HepG2 (cell line): ENCODE data around the gene CASTOR1. TPM values are rescaled to one million over a fixed set of nuclear protein-coding genes. Genes with fewer than 3 reads are reported as not detected.

Source experiments
- ATAC-seq: fragments of 200-7000 bp; cut with Tn5 transposase; 3 replicates; pipeline ENCODE4 v1.9.1; 2020; ENCODE audit warnings: mild to moderate bottlenecking, moderate library complexity
- BruUV-seq: library from RNA; stranded (reverse); fragments of 400-500 nt; replicated peaks from 2 replicates; lab custom pipeline; 2021; lab: Mats Ljungman, UMichigan
- CTCF ChIA-PET: fragments of 300-600 bp; formaldehyde crosslinking; extraction: SDS; loops from one replicate; lab custom pipeline; 2021; ENCODE audit warnings: low total read pairs, inconsistent platforms, low intra/inter-chr PET ratio; lab: Yijun Ruan, JAX
- POLR2A ChIA-PET: fragments of 350-600 bp; sonication (Branson Sonifier 250); formaldehyde crosslinking; loops from one replicate; lab custom pipeline; 2020; ENCODE audit warnings: antibody characterized with exemption, inconsistent platforms; lab: Yijun Ruan, JAX
- DNase-seq: peaks from one replicate; pipeline ENCODE4 v3.0.0-alpha.2; 2015; ENCODE audit warnings: low spot score
- FAIRE-seq: peaks from 3 replicates; lab custom pipeline; 2011; peaks lifted over from hg19 to GRCh38; lab: Jason Lieb, UNC
- H2AFZ ChIP-seq: one replicate; pipeline ENCODE4 v1.6.1; 2011; ENCODE audit warnings: low read length, inconsistent platforms
- H3K27ac ChIP-seq: fragments of 300-600 bp; 3 replicates; pipeline ENCODE4 v1.8.0; 2011; ENCODE audit warnings: mixed run types, mild to moderate bottlenecking, mixed read lengths, low read length, inconsistent platforms; ENCODE audit not compliant: insufficient read depth; ENCODE audit errors: extremely low read length
- H3K27me3 ChIP-seq, 2 experiments: fragments of 200-600 bp in 1 of 2; 2 replicates in 1 of 2; 3 replicates in 1 of 2; pipeline versions ENCODE4 v1.6.0 to v1.8.0; 2011; ENCODE audit warnings: low read length in 2 of 2, mild to moderate bottlenecking in 2 of 2, moderate library complexity in 2 of 2, inconsistent platforms in 1 of 2; ENCODE audit not compliant: insufficient read depth in 2 of 2, control insufficient read depth in 1 of 2
- H3K36me3 ChIP-seq, 2 experiments: fragments of 200-600 bp in 1 of 2; replicated peaks in 1 of 2; 2 replicates in 1 of 2; 3 replicates in 1 of 2; pipeline versions ENCODE4 v1.5.1 to v1.8.0; 2011; ENCODE audit warnings: low read length in 2 of 2, inconsistent platforms in 1 of 2; ENCODE audit not compliant: insufficient read depth in 2 of 2, control insufficient read depth in 1 of 2
- H3K4me1 ChIP-seq: 2 replicates; pipeline ENCODE4 v1.5.1; 2012; ENCODE audit warnings: low read length, inconsistent platforms; ENCODE audit not compliant: insufficient read depth
- H3K4me2 ChIP-seq: 2 replicates; pipeline ENCODE4 v1.6.0; 2011; ENCODE audit warnings: low read depth, low read length, inconsistent platforms
- H3K4me3 ChIP-seq, 3 experiments: fragments of 200-600 bp in 1 of 3; sonication (generic), shearing (Covaris generic) in 1 of 3; replicated peaks in 1 of 3; 2 replicates each; pipeline ENCODE4 v1.5.1; 2011 to 2016; ENCODE audit warnings: low read length in 3 of 3, inconsistent platforms in 2 of 3, low read depth in 2 of 3, mild to moderate bottlenecking in 2 of 3, control low read depth in 1 of 3, mixed read lengths in 1 of 3; ENCODE audit not compliant: insufficient read depth in 1 of 3
- H3K79me2 ChIP-seq: one replicate; pipeline ENCODE4 v1.6.1; 2011; ENCODE audit warnings: low read length, inconsistent platforms; ENCODE audit not compliant: insufficient read depth
- H3K9ac ChIP-seq: 2 replicates; pipeline ENCODE4 v1.6.0; 2011; ENCODE audit warnings: mild to moderate bottlenecking, low read depth, low read length, inconsistent platforms; ENCODE audit not compliant: insufficient read depth
- H3K9me3 ChIP-seq: 2 replicates; pipeline ENCODE4 v1.5.1; 2012; ENCODE audit warnings: mild to moderate bottlenecking, low read length
- H4K20me1 ChIP-seq: 2 replicates; pipeline ENCODE4 v1.6.0; 2011; ENCODE audit warnings: inconsistent platforms, mild to moderate bottlenecking, low read length, moderate library complexity; ENCODE audit not compliant: insufficient read depth
- AGO2 ChIP-seq: fragments of 200-400 bp; formaldehyde crosslinking; optimal IDR thresholded peaks from 2 replicates; pipeline ENCODE3; 2017; ENCODE audit warnings: mild to moderate bottlenecking, low read depth, low read length, moderate library complexity
- PATZ1 ChIP-seq: sonication (generic); formaldehyde crosslinking; IDR thresholded peaks from 2 replicates; pipeline ENCODE4 v1.4.0; 2020; ENCODE audit warnings: missing genetic modification reagents
- THRA ChIP-seq: sonication (generic); formaldehyde crosslinking; IDR thresholded peaks from 2 replicates; pipeline ENCODE4 v1.4.0; 2020; ENCODE audit warnings: missing genetic modification reagents, borderline replicate concordance
- WIZ ChIP-seq: sonication (generic); formaldehyde crosslinking; IDR thresholded peaks from 2 replicates; pipeline ENCODE4 v1.5.1; 2020; ENCODE audit warnings: mild to moderate bottlenecking, missing genetic modification reagents
- ZNF337 ChIP-seq: sonication (generic); formaldehyde crosslinking; IDR thresholded peaks from 2 replicates; pipeline ENCODE4 v1.5.1; 2020; ENCODE audit warnings: missing genetic modification reagents, low read depth, mild to moderate bottlenecking, borderline replicate concordance
- ZNF503 ChIP-seq: sonication (generic); formaldehyde crosslinking; IDR thresholded peaks from 2 replicates; pipeline ENCODE4 v1.4.0; 2020; ENCODE audit warnings: missing genetic modification reagents
- WGBS: methylation state at CpG from one replicate; pipeline ENCODE4 v1.1.6; 2017; ENCODE audit warnings: low lambda C conversion rate; 5-methylcytosine and 5-hydroxymethylcytosine counted together
- in situ Hi-C: cut with HindIII; loops from 2 replicates; pipeline ENCODE4 v1.10.0; 2017; ENCODE audit warnings: low pct_unique_long_range_greater_than_20kb; ENCODE audit not compliant: extremely low pct_ligation_motif_present
- intact Hi-C: fragments of 100-400 bp; cut with micrococcal nuclease; formaldehyde crosslinking; loops from one replicate; pipeline ENCODE4 v1.10.0; 2022; ENCODE audit not compliant: unreplicated experiment
- polyA plus RNA-seq, 8 experiments: library from polyadenylated mRNA; depleted of rRNA in 3 of 8; stranded (reverse) in 7 of 8; unstranded in 1 of 8; fragments of >200 nt; fragmentation: Illumina TruSeq in 4 of 8; extraction: Trizol in 4 of 8; gene quantifications; 2 replicates each; pipeline versions ENCODE4 v1.2.1 to v1.2.3, GENCODE V29; 2011 to 2016; ENCODE audit warnings: low read depth in 4 of 8, missing spikeins in 1 of 8, mixed read lengths in 1 of 8; ENCODE audit not compliant: insufficient read depth in 1 of 8
- total RNA-seq, 5 experiments: library from RNA; depleted of rRNA; stranded (reverse); fragments of >200 nt; fragmentation: Illumina TruSeq; extraction: Trizol; gene quantifications; 2 replicates each; pipeline ENCODE4 v1.2.3, GENCODE V29; 2016; ENCODE audit warnings: low read depth in 1 of 5

CASTOR1 gene
- total and polyA plus RNA-seq, 2 of the 13 experiments (the other 11 are each of a cell fraction or from before 2014, with no cell fraction given): 2.6 to 4.4 TPM

- TF ChIP-seq AGO2 (peak; percentile 56), ZNF503 (CRISPR knock-in tag) (no peak)
Observed at GRCh38 chr22:30249049-30250038, 40.0 kb downstream of the CASTOR1 start (continued).

- H3K4me3 ChIP-seq: peak overlapping the region; percentile 24 to 67 (median 49); a peak in 5 of 6 replicates
- no peak overlapping the region for H2AFZ ChIP-seq
Observed at GRCh38 chr22:30248484-30248883, 40.8 kb downstream of the CASTOR1 start.

More at GRCh38 chr22:30248484-30248883, 40.8 kb downstream of the CASTOR1 start:
- peaks cover 65% of the 10 kb centered on the region for H3K4me1 ChIP-seq
- H3K27ac ChIP-seq: no peak overlapping the region
- POLR2A ChIA-PET: interaction anchor here (0.6 to 1.1 kb wide), 3 partner anchors 14 to 65 kb away, joined by 3 read pairs; no protein-coding TSS in a partner anchor
- ATAC-seq (no peak), FAIRE-seq (no peak), DNase-seq (no peak)
- H3K9ac ChIP-seq: peak overlapping the region; percentile 65
- in situ Hi-C loops: no loop called here
- H4K20me1 ChIP-seq: no peaks in the 10 kb centered on the region
- intact Hi-C loops: no loop called here
- no peaks in the 10 kb centered on the region for H3K27me3 ChIP-seq
- H3K36me3 ChIP-seq: no peaks in the 10 kb centered on the region
- CTCF ChIA-PET: no interaction called here
- WGBS: 57% methylated on average over 6 of the region's 6 CpGs
- H3K79me2 ChIP-seq: no peaks in the 10 kb centered on the region
- TF ChIP-seq THRA (CRISPR knock-in tag) (no peak), WIZ (CRISPR knock-in tag) (no peak), ZNF337 (CRISPR knock-in tag) (no peak), PATZ1 (CRISPR knock-in tag) (no peak)
- BruUV-seq: no TSS peak
- H3K9me3 ChIP-seq: no peaks in the 10 kb centered on the region
- H3K4me2 ChIP-seq: peak overlapping the region; percentile 74
